Liver (tissue), 9 donors: ENCODE data around the gene TMEM178A. TPM values are rescaled to one million over a fixed set of nuclear protein-coding genes. Genes with fewer than 3 reads are reported as not detected.

Experiments
- DNase-seq: peaks from one replicate; pipeline ENCODE4 v3.0.0-alpha.2; 2017; ENCODE audit warnings: low spot score
- H3K27ac ChIP-seq, 2 donors: one replicate each; pipeline ENCODE4 v1.7.0; 2013; ENCODE audit warnings: inconsistent platforms in 2 of 2, low read length in 2 of 2, control low read depth in 1 of 2, low read depth in 1 of 2, mild to moderate bottlenecking in 1 of 2
- H3K27me3 ChIP-seq, 4 donors: one replicate each; pipeline versions ENCODE4 v1.6.1 to v1.7.0; 2013; ENCODE audit warnings: low read length in 3 of 4, inconsistent platforms in 1 of 4, mild to moderate bottlenecking in 1 of 4, moderate library complexity in 1 of 4; ENCODE audit not compliant: control insufficient read depth in 4 of 4, insufficient read depth in 4 of 4
- H3K36me3 ChIP-seq, 4 donors: one replicate each; pipeline versions ENCODE4 v1.6.1 to v1.7.0; 2013; ENCODE audit warnings: low read length in 3 of 4, mild to moderate bottlenecking in 3 of 4, low read depth in 1 of 4, moderate library complexity in 1 of 4; ENCODE audit not compliant: control insufficient read depth in 4 of 4, insufficient read depth in 3 of 4
- H3K4me1 ChIP-seq, 4 donors: one replicate each; pipeline versions ENCODE4 v1.6.1 to v1.7.0; 2013; ENCODE audit warnings: low read length in 3 of 4, mild to moderate bottlenecking in 3 of 4, moderate library complexity in 1 of 4; ENCODE audit not compliant: control insufficient read depth in 4 of 4, insufficient read depth in 4 of 4
- H3K4me3 ChIP-seq, 3 donors: one replicate each; pipeline versions ENCODE4 v1.6.1 to v1.7.0; 2013; ENCODE audit warnings: low read length in 3 of 3, control low read depth in 1 of 3, low read depth in 1 of 3, mild to moderate bottlenecking in 1 of 3
- H3K9ac ChIP-seq, 2 donors: one replicate each; pipeline ENCODE4 v1.7.0; 2013; ENCODE audit warnings: low read length in 2 of 2, mild to moderate bottlenecking in 2 of 2, moderate library complexity in 2 of 2, control low read depth in 1 of 2, low read depth in 1 of 2
- H3K9me3 ChIP-seq, 4 donors: one replicate each; pipeline versions ENCODE4 v1.6.1 to v1.7.0; 2013; ENCODE audit warnings: low read length in 3 of 4; ENCODE audit not compliant: control insufficient read depth in 4 of 4
- EGR1 ChIP-seq, 2 donors: IDR thresholded peaks; 2 replicates each; pipeline ENCODE4 v1.6.1; 2016 to 2018; ENCODE audit warnings: antibody characterized with exemption in 2 of 2, low read depth in 2 of 2
- FOXA1 ChIP-seq: IDR thresholded peaks from 2 replicates; pipeline ENCODE4 v1.6.1; 2016; ENCODE audit warnings: antibody characterized with exemption
- FOXA2 ChIP-seq: IDR thresholded peaks from 2 replicates; pipeline ENCODE4 v1.6.1; 2016; ENCODE audit warnings: antibody characterized with exemption
- GABPA ChIP-seq, 2 donors: IDR thresholded peaks in 1 of 2; conservative IDR thresholded peaks in 1 of 2; 2 replicates each; pipeline ENCODE4 v1.6.1; 2016; ENCODE audit warnings: antibody characterized with exemption in 2 of 2, mild to moderate bottlenecking in 1 of 2, moderate library complexity in 1 of 2
- HNF4A ChIP-seq, 2 donors: conservative IDR thresholded peaks; 2 replicates each; pipeline ENCODE4 v1.6.1; 2016; ENCODE audit warnings: antibody characterized with exemption in 2 of 2, mild to moderate bottlenecking in 2 of 2
- JUND ChIP-seq, 2 donors: IDR thresholded peaks; 2 replicates each; pipeline ENCODE4 v1.6.1; 2016; ENCODE audit warnings: antibody characterized with exemption in 2 of 2
- NR2F2 ChIP-seq: IDR thresholded peaks from 2 replicates; pipeline ENCODE4 v1.6.1; 2016; ENCODE audit warnings: antibody characterized with exemption
- RAD21 ChIP-seq, 2 donors: IDR thresholded peaks; 2 replicates each; pipeline ENCODE4 v1.6.1; 2016; ENCODE audit warnings: antibody characterized with exemption in 2 of 2, mild to moderate bottlenecking in 2 of 2
- RXRA ChIP-seq, 2 donors: IDR thresholded peaks; 2 replicates each; pipeline ENCODE4 v1.6.1; 2017 to 2018; ENCODE audit warnings: antibody characterized with exemption in 2 of 2, mild to moderate bottlenecking in 1 of 2
- SP1 ChIP-seq: IDR thresholded peaks from 2 replicates; pipeline ENCODE4 v1.6.1; 2018; ENCODE audit warnings: antibody characterized with exemption, mild to moderate bottlenecking
- TAF1 ChIP-seq: conservative IDR thresholded peaks from 2 replicates; pipeline ENCODE4 v1.6.1; 2016; ENCODE audit warnings: antibody characterized with exemption, mild to moderate bottlenecking
- YY1 ChIP-seq: IDR thresholded peaks from 2 replicates; pipeline ENCODE4 v1.6.1; 2016; ENCODE audit warnings: antibody characterized with exemption, mild to moderate bottlenecking
- WGBS: extraction: QIAGEN DNeasy Blood & Tissue Kit; methylation state at CpG from one replicate; pipeline ENCODE4 v1.1.7; 2013; 5-methylcytosine and 5-hydroxymethylcytosine counted together
- polyA plus RNA-seq, 2 donors: library from polyadenylated mRNA; stranded (reverse) in 1 of 2; unstranded in 1 of 2; fragments of 200-250 nt in 1 of 2; fragments of >200 nt in 1 of 2; fragmentation: Nextera tagmentation in 1 of 2; extraction: Ambion mirVana in 1 of 2; gene quantifications; one replicate each; pipeline versions ENCODE4 v1.2.1 to v1.2.3, GENCODE V29; 2013 to 2015
- total RNA-seq, 2 donors: library from RNA; depleted of rRNA; stranded (reverse); fragments of >200 nt; gene quantifications; one replicate each; pipeline ENCODE4 v1.2.3, GENCODE V29; 2014
- TF ChIP-seq, protein P1 (sequence below): IDR thresholded peaks from 2 replicates; pipeline ENCODE4 v1.6.1; 2016; ENCODE audit warnings: antibody characterized with exemption, mild to moderate bottlenecking
- TF ChIP-seq, protein P2 (sequence below): IDR thresholded peaks from 2 replicates; pipeline ENCODE4 v1.6.1; 2016; ENCODE audit warnings: antibody characterized with exemption
- TF ChIP-seq, protein P3 (sequence below): IDR thresholded peaks from 2 replicates; pipeline ENCODE4 v1.6.1; 2016; ENCODE audit warnings: antibody characterized with exemption
- TF ChIP-seq, protein P4 (sequence below): fragments of 150-350 bp; IDR thresholded peaks from 2 replicates; pipeline ENCODE4 v1.5.1; 2017; ENCODE audit warnings: improper control_type of control experiment, low read depth, low read length; ENCODE audit not compliant: missing input control
- donor health status: healthy.
- donor health status: healthy.
- donor health status: healthy.
- donor health status: healthy.
- donor health status: healthy.

The TMEM178A gene
- total and polyA plus RNA-seq, 4 donors = 0.21 to 0.64 (median 0.49) TPM

DNA sequence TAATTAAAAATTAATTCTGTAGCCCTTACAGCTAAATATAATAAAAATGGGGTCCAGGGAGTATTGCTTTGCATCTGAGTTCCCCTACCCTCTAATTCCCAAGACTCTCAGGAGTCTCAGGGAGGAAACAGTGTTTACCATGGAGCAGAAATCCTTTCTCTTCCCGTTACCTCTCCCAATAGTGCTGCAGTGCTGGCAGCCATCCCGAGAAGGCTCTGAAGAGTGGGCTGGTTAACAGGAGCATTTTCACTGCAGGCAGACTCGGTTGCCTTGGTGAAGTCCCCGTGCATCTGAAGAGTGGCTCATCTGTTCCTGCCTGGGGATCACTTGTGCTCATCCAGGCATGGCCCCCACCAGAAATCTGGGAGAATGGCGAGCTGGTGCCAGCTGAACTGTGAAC, 41.8 kb upstream of the TMEM178A start:
- Histone ChIP-seq H3K4me1 (peaks cover 0 to 5% (median 0%) of the 10 kb centered on the region in 4 donors), H3K36me3 (no peaks in the 10 kb centered on the region), H3K9ac (no peak overlapping the region), H3K27ac (no peak overlapping the region), H3K4me3 (no peak overlapping the region), H3K27me3 (no peaks in the 10 kb centered on the region), H3K9me3 (no peaks in the 10 kb centered on the region)
- TF ChIP-seq SP1 = no peak
- 92% methylated on average over 5 of the region's 5 CpGs for WGBS
- DNase-seq = no peak

DNA sequence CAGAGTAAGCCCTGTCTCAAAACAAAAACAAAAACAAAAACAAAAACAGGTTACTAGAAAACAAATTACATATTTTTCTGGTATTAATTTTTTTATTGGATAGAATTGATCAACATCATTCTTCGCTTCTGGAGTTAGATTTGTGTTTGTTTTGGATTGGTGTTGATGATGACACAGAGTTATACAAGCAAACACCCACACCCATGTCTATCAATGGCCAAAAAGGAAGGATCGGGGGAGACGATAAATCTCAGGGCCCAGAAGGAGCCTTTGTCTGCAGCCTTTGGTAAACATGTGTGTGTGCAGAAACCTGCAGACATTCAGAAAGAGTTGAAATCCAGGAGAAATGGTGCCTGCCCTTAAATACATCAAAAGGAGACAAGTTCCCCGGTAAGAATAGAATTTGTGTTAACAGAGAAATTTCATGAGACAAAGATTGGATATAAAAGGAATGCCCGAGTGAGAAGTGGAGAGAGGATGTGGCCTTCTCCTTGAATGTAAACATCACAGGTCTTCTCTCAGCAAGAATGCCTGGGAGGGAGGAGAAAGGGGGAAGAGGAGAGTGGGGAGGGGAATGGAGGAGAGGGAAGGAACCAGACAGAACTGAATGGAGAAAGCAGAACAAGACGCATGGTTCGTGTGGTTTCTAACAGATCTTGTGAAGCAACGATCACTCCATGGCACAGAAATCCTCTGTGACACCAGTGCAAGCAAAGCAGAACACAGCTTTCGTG, 40.4 kb upstream of the TMEM178A start:
- H3K4me1 ChIP-seq = peaks cover 0 to 3% (median 0%) of the 10 kb centered on the region in 4 donors
- TF ChIP-seq YY1 = no peak
- TF ChIP-seq JUND (IDR thresholded peaks at IDR 0.05) = no peak
- no peak for TF ChIP-seq RXRA (IDR thresholded peaks at IDR 0.05)
- no peak for TF ChIP-seq NR2F2
- TF ChIP-seq, protein P1, sequence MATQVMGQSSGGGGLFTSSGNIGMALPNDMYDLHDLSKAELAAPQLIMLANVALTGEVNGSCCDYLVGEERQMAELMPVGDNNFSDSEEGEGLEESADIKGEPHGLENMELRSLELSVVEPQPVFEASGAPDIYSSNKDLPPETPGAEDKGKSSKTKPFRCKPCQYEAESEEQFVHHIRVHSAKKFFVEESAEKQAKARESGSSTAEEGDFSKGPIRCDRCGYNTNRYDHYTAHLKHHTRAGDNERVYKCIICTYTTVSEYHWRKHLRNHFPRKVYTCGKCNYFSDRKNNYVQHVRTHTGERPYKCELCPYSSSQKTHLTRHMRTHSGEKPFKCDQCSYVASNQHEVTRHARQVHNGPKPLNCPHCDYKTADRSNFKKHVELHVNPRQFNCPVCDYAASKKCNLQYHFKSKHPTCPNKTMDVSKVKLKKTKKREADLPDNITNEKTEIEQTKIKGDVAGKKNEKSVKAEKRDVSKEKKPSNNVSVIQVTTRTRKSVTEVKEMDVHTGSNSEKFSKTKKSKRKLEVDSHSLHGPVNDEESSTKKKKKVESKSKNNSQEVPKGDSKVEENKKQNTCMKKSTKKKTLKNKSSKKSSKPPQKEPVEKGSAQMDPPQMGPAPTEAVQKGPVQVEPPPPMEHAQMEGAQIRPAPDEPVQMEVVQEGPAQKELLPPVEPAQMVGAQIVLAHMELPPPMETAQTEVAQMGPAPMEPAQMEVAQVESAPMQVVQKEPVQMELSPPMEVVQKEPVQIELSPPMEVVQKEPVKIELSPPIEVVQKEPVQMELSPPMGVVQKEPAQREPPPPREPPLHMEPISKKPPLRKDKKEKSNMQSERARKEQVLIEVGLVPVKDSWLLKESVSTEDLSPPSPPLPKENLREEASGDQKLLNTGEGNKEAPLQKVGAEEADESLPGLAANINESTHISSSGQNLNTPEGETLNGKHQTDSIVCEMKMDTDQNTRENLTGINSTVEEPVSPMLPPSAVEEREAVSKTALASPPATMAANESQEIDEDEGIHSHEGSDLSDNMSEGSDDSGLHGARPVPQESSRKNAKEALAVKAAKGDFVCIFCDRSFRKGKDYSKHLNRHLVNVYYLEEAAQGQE = no peak
- TF ChIP-seq HNF4A (conservative IDR thresholded peaks at IDR 0.05) = no peak
- TF ChIP-seq FOXA1 = no peak
- no peak for TF ChIP-seq FOXA2
- TF ChIP-seq, protein P2, sequence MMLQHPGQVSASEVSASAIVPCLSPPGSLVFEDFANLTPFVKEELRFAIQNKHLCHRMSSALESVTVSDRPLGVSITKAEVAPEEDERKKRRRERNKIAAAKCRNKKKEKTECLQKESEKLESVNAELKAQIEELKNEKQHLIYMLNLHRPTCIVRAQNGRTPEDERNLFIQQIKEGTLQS = no peak
- no peak for TF ChIP-seq TAF1
- no peak for TF ChIP-seq SP1
- TF ChIP-seq, protein P3, sequence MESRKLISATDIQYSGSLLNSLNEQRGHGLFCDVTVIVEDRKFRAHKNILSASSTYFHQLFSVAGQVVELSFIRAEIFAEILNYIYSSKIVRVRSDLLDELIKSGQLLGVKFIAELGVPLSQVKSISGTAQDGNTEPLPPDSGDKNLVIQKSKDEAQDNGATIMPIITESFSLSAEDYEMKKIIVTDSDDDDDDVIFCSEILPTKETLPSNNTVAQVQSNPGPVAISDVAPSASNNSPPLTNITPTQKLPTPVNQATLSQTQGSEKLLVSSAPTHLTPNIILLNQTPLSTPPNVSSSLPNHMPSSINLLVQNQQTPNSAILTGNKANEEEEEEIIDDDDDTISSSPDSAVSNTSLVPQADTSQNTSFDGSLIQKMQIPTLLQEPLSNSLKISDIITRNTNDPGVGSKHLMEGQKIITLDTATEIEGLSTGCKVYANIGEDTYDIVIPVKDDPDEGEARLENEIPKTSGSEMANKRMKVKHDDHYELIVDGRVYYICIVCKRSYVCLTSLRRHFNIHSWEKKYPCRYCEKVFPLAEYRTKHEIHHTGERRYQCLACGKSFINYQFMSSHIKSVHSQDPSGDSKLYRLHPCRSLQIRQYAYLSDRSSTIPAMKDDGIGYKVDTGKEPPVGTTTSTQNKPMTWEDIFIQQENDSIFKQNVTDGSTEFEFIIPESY = no peak
- TF ChIP-seq, protein P4, sequence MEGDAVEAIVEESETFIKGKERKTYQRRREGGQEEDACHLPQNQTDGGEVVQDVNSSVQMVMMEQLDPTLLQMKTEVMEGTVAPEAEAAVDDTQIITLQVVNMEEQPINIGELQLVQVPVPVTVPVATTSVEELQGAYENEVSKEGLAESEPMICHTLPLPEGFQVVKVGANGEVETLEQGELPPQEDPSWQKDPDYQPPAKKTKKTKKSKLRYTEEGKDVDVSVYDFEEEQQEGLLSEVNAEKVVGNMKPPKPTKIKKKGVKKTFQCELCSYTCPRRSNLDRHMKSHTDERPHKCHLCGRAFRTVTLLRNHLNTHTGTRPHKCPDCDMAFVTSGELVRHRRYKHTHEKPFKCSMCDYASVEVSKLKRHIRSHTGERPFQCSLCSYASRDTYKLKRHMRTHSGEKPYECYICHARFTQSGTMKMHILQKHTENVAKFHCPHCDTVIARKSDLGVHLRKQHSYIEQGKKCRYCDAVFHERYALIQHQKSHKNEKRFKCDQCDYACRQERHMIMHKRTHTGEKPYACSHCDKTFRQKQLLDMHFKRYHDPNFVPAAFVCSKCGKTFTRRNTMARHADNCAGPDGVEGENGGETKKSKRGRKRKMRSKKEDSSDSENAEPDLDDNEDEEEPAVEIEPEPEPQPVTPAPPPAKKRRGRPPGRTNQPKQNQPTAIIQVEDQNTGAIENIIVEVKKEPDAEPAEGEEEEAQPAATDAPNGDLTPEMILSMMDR = no peak
- TF ChIP-seq RAD21 (IDR thresholded peaks at IDR 0.05) = no peak
- no peak for TF ChIP-seq GABPA (IDR thresholded peaks at IDR 0.05 in 1 of 2, conservative IDR thresholded peaks at IDR 0.05 in 1 of 2)
- TF ChIP-seq EGR1 (IDR thresholded peaks at IDR 0.05; ENCODE audit: low read depth in 2 of 2) = no peak

More for the DNA sequence above, 40.4 kb upstream of the TMEM178A start:
- Histone ChIP-seq H3K27ac (no peak overlapping the region), H3K27me3 (no peaks in the 10 kb centered on the region), H3K9me3 (no peaks in the 10 kb centered on the region), H3K9ac (no peak overlapping the region), H3K36me3 (no peaks in the 10 kb centered on the region), H3K4me3 (no peak overlapping the region)
- no peak for DNase-seq
- WGBS = 71% methylated on average over 9 of the region's 9 CpGs
